Neural cell (in vitro differentiated cells): ENCODE measurements around the gene RASSF9.

Source experiments
- CTCF ChIP-seq: fragments of 450-650 bp; IDR thresholded peaks from 2 replicates; pipeline ENCODE4 v1.5.1; 2014; ENCODE audit warnings: antibody characterized with exemption, mild to moderate bottlenecking, moderate library complexity; ENCODE audit not compliant: poor library complexity, severe bottlenecking
- EZH2 ChIP-seq: fragments of 200-600, 300-800 bp; shearing (Covaris generic), sonication (generic); IDR thresholded peaks from 2 replicates; pipeline ENCODE4 v1.6.1; 2014; ENCODE audit warnings: antibody characterized with exemption, low read length, borderline replicate concordance, mild to moderate bottlenecking; ENCODE audit not compliant: insufficient read depth, poor library complexity, severe bottlenecking
- POLR2AphosphoS5 ChIP-seq: IDR thresholded peaks from 2 replicates; pipeline ENCODE4 v1.6.1; 2012
- TAF1 ChIP-seq: IDR thresholded peaks from 2 replicates; pipeline ENCODE4 v1.6.1; 2012; ENCODE audit warnings: low read depth
- TF ChIP-seq, protein P1 (sequence below): IDR thresholded peaks from 2 replicates; pipeline ENCODE4 v1.6.1; 2012; ENCODE audit warnings: borderline replicate concordance

DNA sequence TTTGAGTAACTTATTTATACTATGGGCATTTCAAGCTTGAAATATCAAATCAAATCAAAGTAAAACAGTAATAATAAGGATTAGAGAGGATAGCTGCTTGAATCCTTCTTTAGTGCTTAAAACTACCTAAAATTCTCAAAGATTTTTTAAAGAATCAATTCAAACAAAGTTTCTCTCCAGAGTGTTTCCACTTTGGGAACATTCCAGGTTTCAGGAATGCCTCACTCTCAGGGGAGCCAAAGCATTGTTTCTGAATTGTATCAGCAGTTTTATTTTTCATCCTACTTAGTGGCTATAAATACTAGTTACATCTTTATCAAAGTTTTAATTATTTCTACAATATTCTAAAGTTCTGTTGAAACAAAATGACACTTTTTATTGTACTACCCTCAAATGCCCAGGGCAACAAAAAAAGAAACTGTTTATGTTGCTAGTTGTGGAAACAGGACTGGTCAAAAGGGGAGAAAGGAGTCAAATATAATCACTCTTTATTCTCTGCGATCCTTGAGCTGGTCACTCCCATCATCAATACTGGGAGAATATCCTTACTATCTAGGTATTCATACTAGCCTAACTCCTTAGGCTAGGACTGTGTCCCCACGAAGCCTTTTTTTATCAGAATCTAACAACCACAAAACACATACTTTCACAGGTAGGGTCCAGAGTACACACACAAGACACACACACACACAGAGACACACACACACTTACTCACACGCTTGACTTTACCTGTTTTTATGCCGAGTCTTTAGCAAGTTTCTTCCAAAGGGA lies 598 bp downstream of the RASSF9 start:
- TF ChIP-seq CTCF (no peak), EZH2 (no peak), POLR2AphosphoS5 (no peak), TAF1 (no peak)
- TF ChIP-seq, protein P1, sequence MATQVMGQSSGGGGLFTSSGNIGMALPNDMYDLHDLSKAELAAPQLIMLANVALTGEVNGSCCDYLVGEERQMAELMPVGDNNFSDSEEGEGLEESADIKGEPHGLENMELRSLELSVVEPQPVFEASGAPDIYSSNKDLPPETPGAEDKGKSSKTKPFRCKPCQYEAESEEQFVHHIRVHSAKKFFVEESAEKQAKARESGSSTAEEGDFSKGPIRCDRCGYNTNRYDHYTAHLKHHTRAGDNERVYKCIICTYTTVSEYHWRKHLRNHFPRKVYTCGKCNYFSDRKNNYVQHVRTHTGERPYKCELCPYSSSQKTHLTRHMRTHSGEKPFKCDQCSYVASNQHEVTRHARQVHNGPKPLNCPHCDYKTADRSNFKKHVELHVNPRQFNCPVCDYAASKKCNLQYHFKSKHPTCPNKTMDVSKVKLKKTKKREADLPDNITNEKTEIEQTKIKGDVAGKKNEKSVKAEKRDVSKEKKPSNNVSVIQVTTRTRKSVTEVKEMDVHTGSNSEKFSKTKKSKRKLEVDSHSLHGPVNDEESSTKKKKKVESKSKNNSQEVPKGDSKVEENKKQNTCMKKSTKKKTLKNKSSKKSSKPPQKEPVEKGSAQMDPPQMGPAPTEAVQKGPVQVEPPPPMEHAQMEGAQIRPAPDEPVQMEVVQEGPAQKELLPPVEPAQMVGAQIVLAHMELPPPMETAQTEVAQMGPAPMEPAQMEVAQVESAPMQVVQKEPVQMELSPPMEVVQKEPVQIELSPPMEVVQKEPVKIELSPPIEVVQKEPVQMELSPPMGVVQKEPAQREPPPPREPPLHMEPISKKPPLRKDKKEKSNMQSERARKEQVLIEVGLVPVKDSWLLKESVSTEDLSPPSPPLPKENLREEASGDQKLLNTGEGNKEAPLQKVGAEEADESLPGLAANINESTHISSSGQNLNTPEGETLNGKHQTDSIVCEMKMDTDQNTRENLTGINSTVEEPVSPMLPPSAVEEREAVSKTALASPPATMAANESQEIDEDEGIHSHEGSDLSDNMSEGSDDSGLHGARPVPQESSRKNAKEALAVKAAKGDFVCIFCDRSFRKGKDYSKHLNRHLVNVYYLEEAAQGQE = no peak
